Esophagus squamous epithelium (tissue), 4 donors: ENCODE measurements around the gene DAZAP1.

ENCODE experiments used
- CTCF ChIP-seq, 6 experiments: fragments of 450-650 bp in 4 of 6; fragments of 200-600 bp in 2 of 6; sonication (generic) in 2 of 6; IDR thresholded peaks; one replicate each; pipeline ENCODE4 v1.5.1; 2016 to 2019; ENCODE audit warnings: antibody characterized with exemption in 6 of 6, mild to moderate bottlenecking in 4 of 6, moderate library complexity in 4 of 6
- POLR2A ChIP-seq, 4 donors: fragments of 450-650 bp; IDR thresholded peaks; one replicate each; pipeline ENCODE4 v1.6.1; 2017; ENCODE audit warnings: antibody characterized with exemption in 4 of 4, mild to moderate bottlenecking in 4 of 4, moderate library complexity in 3 of 4

- TF ChIP-seq CTCF (IDR thresholded peaks at IDR 0.05) (no peak), POLR2A (IDR thresholded peaks at IDR 0.05) (no peak)
Observed at GRCh38 chr19:1377176-1377964, 30.0 kb upstream of the DAZAP1 start.
